H9 (cell line): ENCODE measurements around the gene SP6. TPM values are rescaled to one million over a fixed set of nuclear protein-coding genes. Genes with fewer than 3 reads are reported as not detected.

Experiments
- DNase-seq: peaks from one replicate; pipeline ENCODE4 v3.0.0-alpha.2; 2017
- H2AFZ ChIP-seq: one replicate; pipeline ENCODE4 v1.6.1; 2013; ENCODE audit warnings: mild to moderate bottlenecking, low read length, control low read depth, moderate library complexity
- H2AK5ac ChIP-seq: 2 replicates; pipeline ENCODE4 v1.6.1; 2013; ENCODE audit warnings: low read length, control low read depth, mixed read lengths; ENCODE audit not compliant: insufficient read length
- H2BK120ac ChIP-seq: one replicate; pipeline ENCODE4 v1.6.1; 2013; ENCODE audit warnings: low read depth, mild to moderate bottlenecking, low read length, control low read depth, inconsistent platforms; ENCODE audit not compliant: poor library complexity, severe bottlenecking
- H2BK12ac ChIP-seq: 2 replicates; pipeline ENCODE4 v1.6.1; 2013; ENCODE audit warnings: low read length, control low read depth, mixed read lengths, low read depth; ENCODE audit not compliant: insufficient read length
- H2BK15ac ChIP-seq: 2 replicates; pipeline ENCODE4 v1.6.1; 2013; ENCODE audit warnings: low read depth, low read length, control low read depth
- H2BK20ac ChIP-seq: one replicate; pipeline ENCODE4 v1.6.1; 2013; ENCODE audit warnings: low read depth, mild to moderate bottlenecking, low read length, control low read depth, inconsistent platforms; ENCODE audit not compliant: poor library complexity, severe bottlenecking
- H2BK5ac ChIP-seq: 2 replicates; pipeline ENCODE4 v1.6.1; 2013; ENCODE audit warnings: low read length, control low read depth, mixed read lengths; ENCODE audit not compliant: insufficient read length
- H3K14ac ChIP-seq: 2 replicates; pipeline ENCODE4 v1.6.1; 2013; ENCODE audit warnings: low read length, control low read depth; ENCODE audit not compliant: insufficient read depth
- H3K18ac ChIP-seq: 2 replicates; pipeline ENCODE4 v1.6.1; 2013; ENCODE audit warnings: low read depth, mild to moderate bottlenecking, mixed read lengths, low read length, control low read depth; ENCODE audit not compliant: insufficient read length
- H3K23ac ChIP-seq: 2 replicates; pipeline ENCODE4 v1.6.1; 2013; ENCODE audit warnings: low read length, control low read depth, mixed read lengths, low read depth; ENCODE audit not compliant: insufficient read length
- H3K23me2 ChIP-seq: 2 replicates; pipeline ENCODE4 v1.6.1; 2013; ENCODE audit warnings: low read depth, mild to moderate bottlenecking, mixed read lengths, low read length, control low read depth; ENCODE audit not compliant: insufficient read length, poor library complexity, severe bottlenecking
- H3K27ac ChIP-seq: 2 replicates; pipeline ENCODE4 v1.5.1; 2013; ENCODE audit warnings: low read length, control low read depth, mixed read lengths, low read depth; ENCODE audit not compliant: insufficient read length
- H3K27me3 ChIP-seq: 2 replicates; pipeline ENCODE4 v1.6.1; 2013; ENCODE audit warnings: low read length, control low read depth, inconsistent platforms; ENCODE audit not compliant: insufficient read depth
- H3K4ac ChIP-seq: 2 replicates; pipeline ENCODE4 v1.6.1; 2013; ENCODE audit warnings: low read depth, mild to moderate bottlenecking, control low read depth, inconsistent platforms, low read length, moderate library complexity
- H3K4me1 ChIP-seq: 2 replicates; pipeline ENCODE4 v1.6.1; 2013; ENCODE audit warnings: low read length, control low read depth, inconsistent platforms; ENCODE audit not compliant: insufficient read depth
- H3K4me2 ChIP-seq: 2 replicates; pipeline ENCODE4 v1.6.1; 2013; ENCODE audit warnings: low read length, control low read depth, mixed read lengths; ENCODE audit not compliant: insufficient read length, insufficient read depth
- H3K56ac ChIP-seq: 2 replicates; pipeline ENCODE4 v1.6.1; 2013; ENCODE audit warnings: low read depth, mild to moderate bottlenecking, mixed read lengths, low read length, control low read depth; ENCODE audit not compliant: insufficient read length
- H3K79me1 ChIP-seq: 2 replicates; pipeline ENCODE4 v1.6.1; 2013; ENCODE audit warnings: low read depth, mild to moderate bottlenecking, moderate library complexity, low read length, control low read depth, inconsistent platforms; ENCODE audit not compliant: insufficient read depth, poor library complexity, severe bottlenecking
- H3K79me2 ChIP-seq: 2 replicates; pipeline ENCODE4 v1.6.1; 2013; ENCODE audit warnings: low read length, control low read depth, inconsistent platforms; ENCODE audit not compliant: insufficient read depth
- H3K9ac ChIP-seq: 2 replicates; pipeline ENCODE4 v1.6.1; 2013; ENCODE audit warnings: low read length, control low read depth, mixed read lengths; ENCODE audit not compliant: insufficient read length; ENCODE audit errors: extremely low read depth
- H3K9me3 ChIP-seq: one replicate; pipeline ENCODE4 v1.6.1; 2013; ENCODE audit warnings: low read depth, low read length, inconsistent platforms; ENCODE audit not compliant: control insufficient read depth
- H3T11ph ChIP-seq: one replicate; pipeline ENCODE4 v1.6.1; 2013; ENCODE audit warnings: mild to moderate bottlenecking, low read length, control low read depth, inconsistent platforms
- H4K20me1 ChIP-seq: one replicate; pipeline ENCODE4 v1.6.1; 2013; ENCODE audit not compliant: control insufficient read depth, insufficient read length, insufficient read depth
- H4K5ac ChIP-seq: 2 replicates; pipeline ENCODE4 v1.6.1; 2013; ENCODE audit warnings: low read depth, mild to moderate bottlenecking, mixed read lengths, low read length, control low read depth; ENCODE audit not compliant: insufficient read length
- H4K8ac ChIP-seq: replicated peaks from 2 replicates; pipeline ENCODE4 v1.6.1; 2013; ENCODE audit warnings: low read length, control low read depth, mixed read lengths, low read depth; ENCODE audit not compliant: insufficient read length
- H4K91ac ChIP-seq: 2 replicates; pipeline ENCODE4 v1.6.1; 2013; ENCODE audit warnings: low read depth, mild to moderate bottlenecking, moderate library complexity, mixed read lengths, low read length, control low read depth; ENCODE audit not compliant: insufficient read length
- H3K27ac Mint-ChIP-seq, 3 experiments: 2 replicates in 2 of 3; 3 replicates in 1 of 3; pipeline ENCODE4 v1.8.0; 2020 to 2021; ENCODE audit warnings: mixed read lengths in 3 of 3, mild to moderate bottlenecking in 1 of 3, moderate library complexity in 1 of 3
- H3K27me3 Mint-ChIP-seq: 2 replicates; pipeline ENCODE4 v1.8.0; 2021; ENCODE audit warnings: low read depth, mild to moderate bottlenecking, moderate library complexity, mixed read lengths
- H3K36me3 Mint-ChIP-seq, 3 experiments: 2 replicates in 2 of 3; 3 replicates in 1 of 3; pipeline ENCODE4 v1.8.0; 2020 to 2021; ENCODE audit warnings: low read depth in 3 of 3, mixed read lengths in 3 of 3; ENCODE audit not compliant: insufficient read depth in 1 of 3
- H3K4me1 Mint-ChIP-seq, 2 experiments: 2 replicates each; pipeline ENCODE4 v1.8.0; 2020; ENCODE audit warnings: mixed read lengths in 2 of 2
- H3K4me3 Mint-ChIP-seq, 2 experiments: 2 replicates in 1 of 2; 3 replicates in 1 of 2; pipeline ENCODE4 v1.8.0; 2020 to 2021; ENCODE audit warnings: mild to moderate bottlenecking in 2 of 2, mixed read lengths in 2 of 2, moderate library complexity in 1 of 2
- H3K9me3 Mint-ChIP-seq, 2 experiments: 2 replicates in 1 of 2; 3 replicates in 1 of 2; pipeline ENCODE4 v1.8.0; 2020; ENCODE audit warnings: mild to moderate bottlenecking in 2 of 2, mixed read lengths in 2 of 2, moderate library complexity in 1 of 2
- WGBS: extraction: QIAGEN DNeasy Blood & Tissue Kit; methylation state at CpG from one replicate; pipeline ENCODE4 v1.1.7; 2013; ENCODE audit warnings: missing lambda C conversion rate, low lambda C conversion rate, mixed read lengths; ENCODE audit not compliant: insufficient read length; ENCODE audit errors: extremely low coverage; 5-methylcytosine and 5-hydroxymethylcytosine counted together
- total RNA-seq: library from RNA; stranded (reverse); gene quantifications from 2 replicates; pipeline ENCODE4 v1.2.1, GENCODE V29; 2021
- TF ChIP-seq, protein P1 (sequence below): fragments of 200-600 bp; sonication (generic); conservative IDR thresholded peaks from 3 replicates; pipeline ENCODE4 v1.8.0; 2021; ENCODE audit warnings: antibody characterized with exemption, mild to moderate bottlenecking

The SP6 gene
- total RNA-seq, 1 experiment from 2014 or later: 0.90 TPM

DNA sequence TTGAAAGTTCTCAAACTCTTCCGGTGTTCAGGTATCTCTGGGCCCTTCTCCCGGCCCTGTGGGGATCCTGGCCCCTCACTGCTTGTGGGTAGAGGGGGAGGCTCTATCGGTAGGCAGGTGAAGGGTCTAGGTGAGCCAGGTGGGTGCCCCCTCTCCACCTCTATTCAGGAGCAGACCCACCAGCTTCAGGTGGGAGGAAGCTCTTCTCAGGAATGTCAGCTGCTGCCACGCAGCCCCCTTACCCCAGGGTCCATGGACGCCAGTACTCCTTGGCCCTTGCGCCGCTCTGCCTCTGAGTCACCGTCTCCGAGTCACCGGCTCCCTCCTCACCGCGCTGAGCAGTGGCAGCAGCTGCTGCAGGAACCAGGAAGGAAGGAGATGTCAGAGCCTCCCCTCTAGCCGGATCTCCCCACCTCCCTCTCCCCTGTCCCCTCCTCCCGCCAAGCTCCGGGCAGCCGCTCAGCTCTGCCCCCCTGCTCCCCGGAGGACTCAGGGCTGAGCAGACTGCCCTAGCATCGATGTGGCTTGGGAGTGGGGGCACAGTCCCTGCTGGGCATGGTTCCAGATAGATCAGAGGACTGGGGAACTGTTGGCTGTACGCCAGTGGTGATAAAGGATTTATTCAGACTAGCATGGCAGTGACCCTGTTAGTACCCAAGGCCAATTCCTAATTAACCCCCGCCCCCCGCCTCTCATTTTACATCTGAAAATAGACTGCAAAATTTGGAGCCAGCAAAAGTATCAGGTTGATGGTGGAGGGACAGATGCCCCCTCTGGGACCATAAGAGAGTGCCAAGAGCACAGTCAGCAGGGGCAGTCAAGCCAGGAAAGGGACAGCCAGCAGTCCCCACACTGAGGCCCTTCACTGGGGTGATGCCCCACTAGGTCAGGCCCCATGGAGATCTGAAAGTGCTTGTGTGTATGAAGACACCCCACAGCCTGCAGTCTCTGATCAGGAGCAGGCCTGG, 29.3 kb downstream of the SP6 start, which contains the start of gene OSBPL7:
OSBPL7 (minus strand) TSS at position 371 of the 968 bp plus-strand sequence. CDS start 1,516 bp downstream, outside the sequence.
- H3K9me3 ChIP-seq: no peaks in the 10 kb centered on the region
- H2AK5ac ChIP-seq: no peak within 1 kb of the TSS
- H3K4me2 ChIP-seq: peak within 1 kb of the TSS; percentile 60
- no peaks in the 10 kb centered on the region for H3K9me3 Mint-ChIP-seq
- H3K56ac ChIP-seq: no peak within 1 kb of the TSS
- no peak within 1 kb of the TSS for H4K91ac ChIP-seq
- H3K79me1 ChIP-seq: no peaks in the 10 kb centered on the region
- H3T11ph ChIP-seq: no peak within 1 kb of the TSS
- no peaks in the 10 kb centered on the region for H3K27me3 Mint-ChIP-seq
- H4K5ac ChIP-seq: no peak within 1 kb of the TSS
- H3K18ac ChIP-seq: no peak within 1 kb of the TSS
- no peak within 1 kb of the TSS for H2BK20ac ChIP-seq
- H3K79me2 ChIP-seq: no peaks in the 10 kb centered on the region; the same call in 1 of the 2 replicates
- H3K4me3 Mint-ChIP-seq: peak within 1 kb of the TSS; percentile 94 to 95
- TF ChIP-seq, protein P1, sequence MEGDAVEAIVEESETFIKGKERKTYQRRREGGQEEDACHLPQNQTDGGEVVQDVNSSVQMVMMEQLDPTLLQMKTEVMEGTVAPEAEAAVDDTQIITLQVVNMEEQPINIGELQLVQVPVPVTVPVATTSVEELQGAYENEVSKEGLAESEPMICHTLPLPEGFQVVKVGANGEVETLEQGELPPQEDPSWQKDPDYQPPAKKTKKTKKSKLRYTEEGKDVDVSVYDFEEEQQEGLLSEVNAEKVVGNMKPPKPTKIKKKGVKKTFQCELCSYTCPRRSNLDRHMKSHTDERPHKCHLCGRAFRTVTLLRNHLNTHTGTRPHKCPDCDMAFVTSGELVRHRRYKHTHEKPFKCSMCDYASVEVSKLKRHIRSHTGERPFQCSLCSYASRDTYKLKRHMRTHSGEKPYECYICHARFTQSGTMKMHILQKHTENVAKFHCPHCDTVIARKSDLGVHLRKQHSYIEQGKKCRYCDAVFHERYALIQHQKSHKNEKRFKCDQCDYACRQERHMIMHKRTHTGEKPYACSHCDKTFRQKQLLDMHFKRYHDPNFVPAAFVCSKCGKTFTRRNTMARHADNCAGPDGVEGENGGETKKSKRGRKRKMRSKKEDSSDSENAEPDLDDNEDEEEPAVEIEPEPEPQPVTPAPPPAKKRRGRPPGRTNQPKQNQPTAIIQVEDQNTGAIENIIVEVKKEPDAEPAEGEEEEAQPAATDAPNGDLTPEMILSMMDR: peak; percentile 28; the same call in 2 of the 3 replicates
- no peak within 1 kb of the TSS for H2BK120ac ChIP-seq
- no peak within 1 kb of the TSS for H2BK12ac ChIP-seq
- H2BK15ac ChIP-seq: no peak within 1 kb of the TSS
- H3K4me1 ChIP-seq: no peaks in the 10 kb centered on the region
- H4K8ac ChIP-seq: no peak within 1 kb of the TSS
- no peak within 1 kb of the TSS for H3K14ac ChIP-seq
- no peak within 1 kb of the TSS for H2AFZ ChIP-seq
- H3K36me3 Mint-ChIP-seq: peaks cover 17 to 31% (median 27%) of the 10 kb centered on the region in 3 experiments
- no peak within 1 kb of the TSS for H3K4ac ChIP-seq
- peaks cover 12 to 19% of the 10 kb centered on the region in 2 experiments for H3K4me1 Mint-ChIP-seq
- no peaks in the 10 kb centered on the region for H3K27me3 ChIP-seq
- peak within 1 kb of the TSS in 2 of 3 experiments; percentile 60 to 85; a peak in 2 of 7 replicates for H3K27ac Mint-ChIP-seq
- H3K23me2 ChIP-seq: peaks cover 7% of the 10 kb centered on the region
- H3K27ac ChIP-seq: no peak within 1 kb of the TSS
- DNase-seq: peak; percentile 92
- no peak within 1 kb of the TSS for H3K23ac ChIP-seq
- WGBS: no CpG with 5 or more reads among the region's 21 CpGs
- H3K9ac ChIP-seq: peak within 1 kb of the TSS; percentile 12
- no peak within 1 kb of the TSS for H2BK5ac ChIP-seq
- no peaks in the 10 kb centered on the region for H4K20me1 ChIP-seq
